AG10803 (cell line): ENCODE measurements around the gene DENND4C.
"Not testable (repeated sequence)": the region's sequence is repeated elsewhere in the genome, so short reads cannot be mapped to it uniquely, and the experiment has no call there.

Experiments
- DNase-seq: peaks from one replicate; pipeline ENCODE4 v3.0.0; 2010; ENCODE audit warnings: low read depth
- H3K4me3 ChIP-seq: 2 replicates; pipeline ENCODE4 v1.5.1; 2011; ENCODE audit warnings: mild to moderate bottlenecking, low read length, control low read depth
- TF ChIP-seq, protein P1 (sequence below): conservative IDR thresholded peaks from 2 replicates; pipeline ENCODE4 v1.5.1; 2011; ENCODE audit warnings: mild to moderate bottlenecking, low read length, control low read depth, inconsistent platforms

Gene DENND4C

DNA sequence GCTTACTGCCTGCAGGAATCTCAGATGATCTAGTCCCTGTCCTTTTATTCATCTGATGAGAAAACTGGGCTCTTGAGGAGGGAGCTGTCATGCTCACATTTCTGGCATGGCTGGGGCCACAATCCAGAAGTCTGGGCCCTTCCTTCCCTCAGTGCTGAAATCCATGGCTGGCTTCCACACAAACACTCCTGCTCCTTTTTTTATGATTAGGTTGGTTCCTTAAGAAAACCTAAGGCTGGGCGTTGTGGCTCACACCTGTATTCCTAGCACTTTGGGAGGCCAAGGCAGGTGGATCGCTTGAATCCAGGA, 179.7 kb downstream of the DENND4C start:
- TF ChIP-seq, protein P1, sequence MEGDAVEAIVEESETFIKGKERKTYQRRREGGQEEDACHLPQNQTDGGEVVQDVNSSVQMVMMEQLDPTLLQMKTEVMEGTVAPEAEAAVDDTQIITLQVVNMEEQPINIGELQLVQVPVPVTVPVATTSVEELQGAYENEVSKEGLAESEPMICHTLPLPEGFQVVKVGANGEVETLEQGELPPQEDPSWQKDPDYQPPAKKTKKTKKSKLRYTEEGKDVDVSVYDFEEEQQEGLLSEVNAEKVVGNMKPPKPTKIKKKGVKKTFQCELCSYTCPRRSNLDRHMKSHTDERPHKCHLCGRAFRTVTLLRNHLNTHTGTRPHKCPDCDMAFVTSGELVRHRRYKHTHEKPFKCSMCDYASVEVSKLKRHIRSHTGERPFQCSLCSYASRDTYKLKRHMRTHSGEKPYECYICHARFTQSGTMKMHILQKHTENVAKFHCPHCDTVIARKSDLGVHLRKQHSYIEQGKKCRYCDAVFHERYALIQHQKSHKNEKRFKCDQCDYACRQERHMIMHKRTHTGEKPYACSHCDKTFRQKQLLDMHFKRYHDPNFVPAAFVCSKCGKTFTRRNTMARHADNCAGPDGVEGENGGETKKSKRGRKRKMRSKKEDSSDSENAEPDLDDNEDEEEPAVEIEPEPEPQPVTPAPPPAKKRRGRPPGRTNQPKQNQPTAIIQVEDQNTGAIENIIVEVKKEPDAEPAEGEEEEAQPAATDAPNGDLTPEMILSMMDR, result no peak
- H3K4me3 ChIP-seq, result peak overlapping the region; percentile 80

GRCh38 chr9:19410594-19410993, 180.1 kb downstream of the DENND4C start:
- TF ChIP-seq, protein P1, result no peak
- no peak overlapping the region for H3K4me3 ChIP-seq
- DNase-seq, result no peak

More for the DNA sequence above, 179.7 kb downstream of the DENND4C start:
- DNase-seq, result no peak

- no peak overlapping the region for H3K4me3 ChIP-seq
- no peak for DNase-seq
- TF ChIP-seq, protein P1, result no peak
Observed at GRCh38 chr9:19411316-19411715, 180.8 kb downstream of the DENND4C start.

GRCh38 chr9:19413456-19413855, 183.0 kb downstream of the DENND4C start:
- not testable (repeated sequence) for H3K4me3 ChIP-seq, DNase-seq

GRCh38 chr9:19416143-19416542, 185.7 kb downstream of the DENND4C start:
- no peak for DNase-seq
- no peak overlapping the region for H3K4me3 ChIP-seq
- TF ChIP-seq, protein P1, result no peak

GRCh38 chr9:19420877-19421276, 190.4 kb downstream of the DENND4C start:
- no peak for DNase-seq
- TF ChIP-seq, protein P1, result no peak
- H3K4me3 ChIP-seq, result no peak overlapping the region
